GM19193 (cell line): Measurements from ENCODE around the gene BTG4.

Experiments used
- POLR2A ChIP-seq: IDR thresholded peaks from 4 replicates; pipeline ENCODE4 v1.6.1; 2011; ENCODE audit not compliant: insufficient read depth, insufficient read length; ENCODE audit errors: extremely low read depth

The BTG4 gene

GRCh38 chr11:111456086-111456858, 55.9 kb downstream of the BTG4 start:
- TF ChIP-seq POLR2A = no peak

DNA sequence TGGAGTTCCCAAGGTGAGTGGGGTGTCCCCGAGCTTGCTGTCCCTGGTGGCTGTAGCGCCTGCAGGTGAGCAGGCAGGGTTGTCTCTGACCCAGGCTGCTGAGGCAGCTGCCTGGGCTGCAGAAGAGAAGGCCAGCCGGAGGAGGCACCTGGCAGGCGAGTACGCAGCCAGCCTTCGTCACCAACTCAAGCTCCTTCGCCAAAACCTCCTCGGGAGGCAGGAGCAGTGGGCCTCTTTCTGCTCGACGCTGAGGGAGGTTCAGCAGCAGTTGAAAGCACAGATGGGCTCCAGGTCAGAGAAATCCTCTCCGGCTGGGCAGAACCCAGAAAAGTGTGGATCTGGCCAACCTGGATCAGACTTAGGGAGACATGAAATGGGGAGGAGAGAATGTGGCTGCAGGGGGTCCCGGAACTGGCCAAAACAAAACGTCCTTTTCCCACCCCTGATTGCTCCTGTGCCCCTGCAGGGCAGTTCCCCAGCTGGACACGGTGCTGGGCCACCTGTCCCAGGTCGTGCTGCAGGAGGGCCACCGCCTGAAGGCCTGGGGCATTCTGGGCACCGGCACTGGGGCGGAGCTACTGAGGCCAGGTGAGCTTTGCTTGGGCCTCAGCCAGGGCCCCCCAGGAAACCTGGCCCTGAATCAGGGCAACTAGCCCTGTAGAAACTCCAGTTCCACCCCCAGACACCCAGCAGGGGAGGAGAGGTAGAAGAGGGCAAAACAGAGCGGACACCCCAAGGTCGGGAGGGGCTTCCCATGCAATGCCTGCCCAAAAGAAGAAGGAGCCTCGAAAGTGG, 56.7 kb downstream of the BTG4 start:
- no peak for TF ChIP-seq POLR2A

DNA sequence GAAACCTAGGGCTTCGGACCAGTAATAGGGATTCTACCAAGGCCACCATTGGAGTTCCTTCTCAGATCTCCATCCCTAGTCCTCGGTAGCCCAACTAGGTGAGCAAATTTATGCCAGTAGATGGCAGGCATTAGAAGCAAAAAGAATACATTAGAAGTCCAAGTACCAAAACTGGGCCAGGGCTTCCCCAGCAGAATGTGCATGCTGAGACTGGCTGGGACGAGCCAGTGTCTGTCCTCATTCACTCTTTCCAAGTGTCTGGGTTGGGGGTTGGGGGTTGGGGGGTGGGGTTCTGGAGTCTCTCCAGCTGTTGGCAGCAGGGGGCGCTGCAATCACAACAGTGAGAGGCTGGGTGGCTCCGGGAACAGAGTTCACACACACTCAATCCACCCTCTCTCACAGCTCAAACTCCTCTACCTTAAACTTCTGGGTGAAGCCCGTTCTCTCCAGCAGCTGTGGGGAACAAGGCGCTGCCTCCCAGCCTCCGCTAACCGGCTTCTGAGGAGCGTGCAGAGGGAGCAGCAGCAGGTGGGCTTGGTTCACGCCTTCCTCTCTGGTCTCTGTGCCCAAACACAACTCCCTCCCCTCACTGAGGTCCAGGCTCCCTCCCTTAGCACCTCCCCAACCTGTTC, 57.5 kb downstream of the BTG4 start:
- no peak for TF ChIP-seq POLR2A

DNA sequence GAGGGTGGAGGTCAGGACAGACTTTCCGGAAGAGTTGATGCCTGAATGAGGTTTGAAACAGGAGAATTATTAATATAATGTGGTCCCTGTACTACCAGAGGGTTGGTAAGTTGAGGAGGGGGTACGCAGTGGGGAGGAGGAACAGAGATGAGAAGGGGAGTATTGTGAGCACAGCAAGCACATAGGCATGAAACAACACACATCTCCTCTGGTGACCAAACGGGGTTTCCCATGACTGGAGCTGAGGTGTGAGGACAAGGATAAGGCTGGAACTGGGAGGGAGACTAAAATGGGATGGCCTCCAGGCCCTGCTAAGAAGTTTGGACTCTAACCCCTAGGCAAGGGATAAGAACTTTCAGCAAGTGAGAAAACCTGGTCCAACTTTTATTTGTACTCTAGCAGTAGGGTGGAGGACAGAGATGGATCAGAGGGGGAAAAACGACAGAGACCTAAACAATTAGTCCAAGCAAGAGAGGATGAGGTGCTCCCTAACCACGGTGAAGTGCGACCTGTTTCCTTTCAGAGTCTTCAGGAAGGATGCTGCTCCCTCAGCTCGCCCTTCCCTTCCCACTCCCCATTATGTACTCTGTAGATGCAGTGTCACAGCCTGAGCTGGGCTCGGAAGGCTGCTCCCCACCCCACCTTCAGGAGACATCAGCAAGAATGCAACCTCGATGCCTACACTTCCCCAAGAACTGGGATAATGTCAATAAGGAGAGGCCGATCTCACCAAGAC, 59.2 kb downstream of the BTG4 start:
- no peak for TF ChIP-seq POLR2A

DNA sequence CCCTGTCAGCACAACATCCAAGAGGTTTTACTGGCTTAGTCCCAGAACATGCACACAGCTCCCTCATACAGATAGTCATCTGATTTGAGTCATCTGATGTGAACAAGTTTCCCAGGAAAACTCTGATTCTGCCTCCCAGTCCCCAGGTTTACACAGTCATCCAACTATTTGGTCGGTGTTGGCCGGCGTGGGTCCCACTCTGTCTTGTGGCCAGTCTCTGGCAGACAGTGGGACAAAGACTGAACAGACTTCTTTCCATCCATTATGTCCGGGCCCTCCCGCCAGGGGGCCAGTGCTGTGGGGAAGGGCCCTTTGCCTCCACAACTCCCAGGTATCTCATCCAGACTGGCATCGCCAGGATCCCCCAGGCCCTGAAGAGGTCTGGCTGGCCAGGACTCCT, 60.0 kb downstream of the BTG4 start:
- TF ChIP-seq POLR2A = no peak

DNA sequence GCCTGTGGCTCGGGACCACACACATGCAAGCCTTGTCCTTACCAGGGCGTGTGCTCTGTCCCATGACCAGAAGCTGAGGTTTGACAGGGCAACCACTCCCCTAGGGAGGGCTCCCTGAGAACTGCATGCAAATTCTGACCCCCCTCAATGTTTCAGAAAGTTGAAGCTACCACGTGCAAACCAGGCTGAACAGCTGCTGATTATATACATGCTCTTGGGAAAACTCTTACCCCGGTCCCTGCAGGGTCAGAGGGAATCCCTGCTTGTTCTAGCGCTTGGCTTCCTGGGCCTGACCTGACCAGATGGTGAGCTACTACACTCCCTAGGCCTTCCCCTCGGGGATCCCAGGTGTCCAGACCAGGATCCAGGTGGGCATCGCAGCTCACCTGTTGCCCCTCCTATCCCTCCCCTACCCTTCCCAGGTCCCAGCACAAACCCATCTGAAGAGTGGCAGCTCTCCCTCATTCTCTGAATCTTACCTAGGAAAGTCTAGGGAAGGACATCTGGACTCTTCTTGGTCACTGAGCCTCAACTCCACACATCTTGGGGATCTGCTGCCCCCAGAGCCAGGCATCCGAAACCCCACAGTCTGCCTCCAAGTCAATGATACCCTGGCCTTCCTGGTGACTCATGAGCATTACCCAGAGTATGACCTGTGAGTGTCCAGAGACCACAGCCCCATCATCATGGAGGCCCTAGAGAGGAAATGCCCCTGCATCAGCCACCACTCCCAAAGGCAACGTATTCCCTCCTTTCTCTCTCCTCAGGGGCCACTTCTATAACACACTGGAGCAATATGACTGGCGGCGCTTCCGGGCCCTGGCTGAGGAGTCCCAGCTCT, 61.5 kb downstream of the BTG4 start:
- TF ChIP-seq POLR2A = no peak

DNA sequence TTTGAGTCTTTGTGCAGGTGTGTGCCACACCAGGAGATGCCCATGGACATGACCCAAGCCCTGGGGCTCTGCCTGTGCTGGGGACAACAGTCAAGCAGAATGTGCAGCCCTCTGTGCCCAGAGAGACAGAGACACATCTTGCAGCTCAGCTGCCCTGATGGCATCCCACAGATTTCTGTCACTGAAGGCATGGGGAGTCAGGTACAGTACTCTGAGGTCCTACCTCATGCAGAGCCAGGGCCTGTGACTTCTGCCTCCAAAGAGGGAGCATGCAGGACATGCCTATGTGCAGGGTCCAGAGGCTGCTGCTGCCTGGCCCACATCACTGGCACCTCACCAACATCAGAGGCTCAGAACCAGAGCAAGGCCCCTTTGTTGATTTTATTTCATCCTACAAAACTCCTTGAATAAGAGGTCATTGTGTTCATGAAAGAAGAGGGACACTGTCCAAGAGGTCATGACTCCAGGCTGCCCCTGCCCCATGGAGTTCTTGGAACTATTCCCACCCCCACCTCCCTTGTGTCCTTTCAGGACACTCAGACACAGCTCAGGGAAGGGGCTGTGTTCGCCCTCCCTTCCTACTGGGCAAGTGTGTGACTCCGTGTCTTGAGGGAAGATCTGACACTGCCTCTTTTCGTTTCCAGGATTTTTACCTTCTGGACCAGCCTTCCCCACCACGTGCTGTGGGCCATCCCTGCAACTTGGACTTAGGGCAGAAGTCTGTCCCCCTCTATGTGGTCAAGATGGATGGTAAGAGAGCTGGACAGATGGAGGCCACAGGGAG, 62.3 kb downstream of the BTG4 start:
- TF ChIP-seq POLR2A = no peak

- no peak for TF ChIP-seq POLR2A
Measured at GRCh38 chr11:111448831-111449557, 63.2 kb downstream of the BTG4 start.

- no peak for TF ChIP-seq POLR2A
Measured at GRCh38 chr11:111448414-111448813, 63.8 kb downstream of the BTG4 start.

DNA sequence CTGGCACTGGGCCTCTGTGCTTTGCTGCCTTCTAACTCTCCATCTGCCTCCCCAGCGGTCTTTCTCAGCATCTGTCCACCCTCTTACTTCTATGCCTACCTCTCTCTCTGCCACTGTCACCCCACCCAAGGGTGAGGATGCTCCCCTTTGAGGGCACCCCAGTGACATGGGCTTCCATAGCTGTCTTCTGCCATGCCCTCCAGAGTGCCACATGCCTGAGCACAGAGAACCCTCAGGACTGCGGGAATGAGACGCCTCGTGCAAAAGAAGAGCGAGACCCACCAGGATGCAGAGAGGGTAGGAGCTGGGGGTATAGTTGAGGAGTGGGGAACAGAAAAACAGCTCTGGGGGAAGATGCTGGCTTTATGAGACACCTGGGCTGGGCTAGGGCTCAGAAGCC, 64.3 kb downstream of the BTG4 start:
- TF ChIP-seq POLR2A = no peak

GRCh38 chr11:111447112-111447471, 65.1 kb downstream of the BTG4 start:
- no peak for TF ChIP-seq POLR2A

- TF ChIP-seq POLR2A = no peak
Measured at GRCh38 chr11:111446404-111447111, 65.6 kb downstream of the BTG4 start.
